OCI-LY1 (cell line): ENCODE results near the gene EYA2.

Source experiments
- H2AFZ ChIP-seq: fragments of 200-600 bp; sonication (generic), shearing (Covaris generic); 2 replicates; pipeline ENCODE4 v1.6.0; 2014; ENCODE audit warnings: antibody characterized with exemption, mild to moderate bottlenecking, low read length
- H3F3A ChIP-seq: fragments of 200-600 bp; sonication (generic), shearing (Covaris generic); 2 replicates; pipeline ENCODE4 v1.6.0; 2014; ENCODE audit warnings: mild to moderate bottlenecking, antibody characterized with exemption, low read length, moderate library complexity; ENCODE audit not compliant: insufficient read depth
- H3K27ac ChIP-seq: fragments of 200-600 bp; sonication (generic); 2 replicates; pipeline ENCODE4 v1.5.1; 2014; ENCODE audit warnings: low read length, mixed run types, mild to moderate bottlenecking, low read depth; ENCODE audit not compliant: poor library complexity, severe bottlenecking
- H3K27me3 ChIP-seq: fragments of 200-600 bp; sonication (generic); 2 replicates; pipeline ENCODE4 v1.6.0; 2014; ENCODE audit warnings: antibody characterized with exemption, mild to moderate bottlenecking, low read length, moderate library complexity; ENCODE audit not compliant: insufficient read depth
- H3K36me3 ChIP-seq: fragments of 200-600 bp; sonication (generic); 2 replicates; pipeline ENCODE4 v1.6.1; 2014; ENCODE audit warnings: mild to moderate bottlenecking, antibody characterized with exemption, low read length, moderate library complexity, mixed read lengths; ENCODE audit not compliant: insufficient read depth
- H3K4me1 ChIP-seq: fragments of 200-600 bp; sonication (generic); 2 replicates; pipeline ENCODE4 v1.5.1; 2014; ENCODE audit warnings: mild to moderate bottlenecking, low read length, moderate library complexity; ENCODE audit not compliant: insufficient read depth, severe bottlenecking
- H3K4me2 ChIP-seq: fragments of 200-600 bp; sonication (generic), shearing (Covaris generic); 2 replicates; pipeline ENCODE4 v1.6.1; 2014; ENCODE audit warnings: low read length
- H3K4me3 ChIP-seq: fragments of 200-600 bp; sonication (generic); 2 replicates; pipeline ENCODE4 v1.5.1; 2014; ENCODE audit warnings: low read length, low read depth, mild to moderate bottlenecking, mixed read lengths; ENCODE audit not compliant: poor library complexity, severe bottlenecking
- H3K79me2 ChIP-seq: fragments of 200-600 bp; shearing (Covaris generic); 2 replicates; pipeline ENCODE4 v1.6.1; 2016; ENCODE audit warnings: mixed run types, low read length, mixed read lengths; ENCODE audit not compliant: insufficient read depth
- H3K9ac ChIP-seq: fragments of 200-600 bp; sonication (generic), shearing (Covaris generic); 2 replicates; pipeline ENCODE4 v1.6.1; 2014; ENCODE audit warnings: mild to moderate bottlenecking, low read length, mixed read lengths
- H3K9me2 ChIP-seq: fragments of 200-600 bp; sonication (generic), shearing (Covaris generic); 2 replicates; pipeline ENCODE4 v1.6.1; 2014; ENCODE audit warnings: low read depth, mild to moderate bottlenecking, low read length, mixed read lengths
- H3K9me3 ChIP-seq: fragments of 200-600 bp; shearing (Covaris generic); 2 replicates; pipeline ENCODE4 v1.6.1; 2014; ENCODE audit warnings: low read length, mixed read lengths
- H4K20me1 ChIP-seq: fragments of 200-600 bp; sonication (generic), shearing (Covaris generic); 2 replicates; pipeline ENCODE4 v1.6.0; 2016; ENCODE audit warnings: mild to moderate bottlenecking, low read length; ENCODE audit not compliant: insufficient read depth
- EZH2 ChIP-seq: fragments of 200-600 bp; sonication (generic), shearing (Covaris generic); IDR thresholded peaks from 2 replicates; pipeline ENCODE4 v1.8.0; 2017; ENCODE audit warnings: borderline replicate concordance, mixed run types, mild to moderate bottlenecking, antibody characterized with exemption, low read length, moderate library complexity, mixed read lengths
- TF ChIP-seq, protein P1 (sequence below): fragments of 200-600 bp; sonication (generic), shearing (Covaris generic); IDR thresholded peaks from 2 replicates; pipeline ENCODE4 v1.5.1; 2017; ENCODE audit warnings: mild to moderate bottlenecking, antibody characterized with exemption, low read length, moderate library complexity, mixed read lengths

Gene EYA2

DNA sequence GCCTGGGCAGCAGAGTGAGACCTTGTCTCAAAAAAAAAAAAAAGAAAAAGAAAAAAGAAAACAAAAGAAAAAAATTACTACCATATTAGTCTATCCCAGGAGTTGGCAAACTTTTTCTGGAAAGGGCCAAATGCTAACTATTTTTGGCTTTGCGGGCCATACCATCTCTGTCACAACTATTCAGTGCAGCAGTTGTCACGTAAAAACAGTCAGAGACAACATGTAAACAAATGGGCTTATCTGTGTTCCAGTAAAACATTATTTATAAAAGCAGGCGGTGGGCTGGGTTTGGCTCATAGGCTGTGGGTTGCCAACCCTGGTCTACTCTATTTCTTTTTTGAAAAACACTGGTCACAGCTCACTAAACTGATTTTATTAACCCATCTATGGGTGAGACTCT is 53.4 kb downstream of the EYA2 start:
- Histone ChIP-seq H2AFZ (no peak overlapping the region), H4K20me1 (no peaks in the 10 kb centered on the region), H3K4me3 (no peak overlapping the region), H3K9ac (no peak overlapping the region), H3F3A (no peaks in the 10 kb centered on the region), H3K79me2 (no peaks in the 10 kb centered on the region), H3K9me3 (no peaks in the 10 kb centered on the region), H3K27me3 (no peaks in the 10 kb centered on the region), H3K36me3 (no peaks in the 10 kb centered on the region), H3K4me2 (no peak overlapping the region), H3K27ac (no peak overlapping the region), H3K9me2 (no peaks in the 10 kb centered on the region), H3K4me1 (no peaks in the 10 kb centered on the region)
- TF ChIP-seq EZH2, result no peak
- TF ChIP-seq, protein P1, sequence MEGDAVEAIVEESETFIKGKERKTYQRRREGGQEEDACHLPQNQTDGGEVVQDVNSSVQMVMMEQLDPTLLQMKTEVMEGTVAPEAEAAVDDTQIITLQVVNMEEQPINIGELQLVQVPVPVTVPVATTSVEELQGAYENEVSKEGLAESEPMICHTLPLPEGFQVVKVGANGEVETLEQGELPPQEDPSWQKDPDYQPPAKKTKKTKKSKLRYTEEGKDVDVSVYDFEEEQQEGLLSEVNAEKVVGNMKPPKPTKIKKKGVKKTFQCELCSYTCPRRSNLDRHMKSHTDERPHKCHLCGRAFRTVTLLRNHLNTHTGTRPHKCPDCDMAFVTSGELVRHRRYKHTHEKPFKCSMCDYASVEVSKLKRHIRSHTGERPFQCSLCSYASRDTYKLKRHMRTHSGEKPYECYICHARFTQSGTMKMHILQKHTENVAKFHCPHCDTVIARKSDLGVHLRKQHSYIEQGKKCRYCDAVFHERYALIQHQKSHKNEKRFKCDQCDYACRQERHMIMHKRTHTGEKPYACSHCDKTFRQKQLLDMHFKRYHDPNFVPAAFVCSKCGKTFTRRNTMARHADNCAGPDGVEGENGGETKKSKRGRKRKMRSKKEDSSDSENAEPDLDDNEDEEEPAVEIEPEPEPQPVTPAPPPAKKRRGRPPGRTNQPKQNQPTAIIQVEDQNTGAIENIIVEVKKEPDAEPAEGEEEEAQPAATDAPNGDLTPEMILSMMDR, result no peak

DNA sequence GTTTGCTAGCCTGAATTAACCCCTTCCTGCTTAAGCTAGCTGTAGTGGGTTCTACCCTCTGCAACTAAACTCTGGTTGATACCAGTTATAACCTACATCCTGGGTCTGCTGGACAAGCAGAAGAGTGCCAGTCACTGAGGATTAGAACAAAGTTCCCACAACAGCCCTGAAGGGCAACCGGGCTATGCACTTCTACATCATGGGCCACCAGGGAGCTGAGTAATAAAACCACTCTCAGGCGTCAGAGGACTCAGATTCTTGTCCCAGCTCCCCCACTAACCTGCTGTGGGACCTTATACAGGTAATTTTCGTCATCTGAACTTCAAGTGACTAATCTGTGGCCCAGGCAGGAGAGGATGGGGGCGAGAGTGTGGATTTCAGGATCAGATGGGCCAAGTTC is 56.8 kb downstream of the EYA2 start:
- H3K9me3 ChIP-seq, result no peaks in the 10 kb centered on the region
- no peak overlapping the region for H3K4me3 ChIP-seq
- H2AFZ ChIP-seq, result no peak overlapping the region
- H3K27me3 ChIP-seq, result no peaks in the 10 kb centered on the region
- no peak overlapping the region for H3K4me2 ChIP-seq
- H3K4me1 ChIP-seq, result no peaks in the 10 kb centered on the region
- no peak for TF ChIP-seq EZH2
- TF ChIP-seq, protein P1, result no peak
- H3K9me2 ChIP-seq, result no peaks in the 10 kb centered on the region
- H3K36me3 ChIP-seq, result no peaks in the 10 kb centered on the region
- no peaks in the 10 kb centered on the region for H4K20me1 ChIP-seq
- H3K79me2 ChIP-seq, result no peaks in the 10 kb centered on the region
- no peaks in the 10 kb centered on the region for H3F3A ChIP-seq
- H3K27ac ChIP-seq, result no peak overlapping the region
- no peak overlapping the region for H3K9ac ChIP-seq

DNA sequence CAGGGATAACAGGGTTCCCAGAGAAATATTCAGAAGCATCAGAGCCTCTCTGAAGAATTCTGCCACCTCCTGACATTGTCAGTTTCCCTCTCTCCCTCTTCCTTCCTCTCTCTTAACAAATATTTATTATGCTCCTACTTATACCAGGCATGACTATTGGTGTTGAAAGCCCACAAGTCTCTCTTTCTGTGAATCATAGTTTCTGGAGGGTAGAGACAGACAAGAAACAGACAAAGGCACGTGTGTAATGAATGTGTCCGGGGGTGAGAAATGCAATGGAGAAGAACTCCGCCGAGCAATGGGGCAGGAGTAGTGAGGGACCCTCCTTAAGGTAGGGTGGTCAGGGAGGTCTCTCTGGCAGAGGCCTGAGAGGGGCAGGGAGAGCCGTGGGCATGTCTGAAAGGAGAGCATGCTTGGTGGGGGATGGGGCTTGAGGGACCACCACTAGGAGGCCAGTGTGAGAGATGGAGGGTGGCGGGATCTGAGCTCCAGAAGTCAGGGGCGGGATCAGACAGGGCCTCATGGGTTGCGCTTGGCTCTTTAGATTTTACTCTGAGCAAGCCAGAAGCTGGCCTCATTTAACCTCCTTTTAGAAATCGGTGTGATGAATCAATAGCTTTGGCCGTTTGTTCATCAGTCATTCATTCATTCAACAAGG is 57.3 kb downstream of the EYA2 start:
- H3K27me3 ChIP-seq, result no peaks in the 10 kb centered on the region
- no peaks in the 10 kb centered on the region for H3F3A ChIP-seq
- H3K9me3 ChIP-seq, result no peaks in the 10 kb centered on the region
- no peaks in the 10 kb centered on the region for H3K36me3 ChIP-seq
- no peaks in the 10 kb centered on the region for H3K9me2 ChIP-seq
- no peak overlapping the region for H2AFZ ChIP-seq
- H3K4me3 ChIP-seq, result no peak overlapping the region
- H3K4me2 ChIP-seq, result no peak overlapping the region
- H3K79me2 ChIP-seq, result no peaks in the 10 kb centered on the region
- H4K20me1 ChIP-seq, result no peaks in the 10 kb centered on the region
- no peak for TF ChIP-seq EZH2
- TF ChIP-seq, protein P1, result no peak
- no peak overlapping the region for H3K9ac ChIP-seq
- no peaks in the 10 kb centered on the region for H3K4me1 ChIP-seq
- no peak overlapping the region for H3K27ac ChIP-seq
